ENCODE data around the gene OR2C1. TPM values are rescaled to one million over a fixed set of nuclear protein-coding genes. Genes with fewer than 3 reads are reported as not detected.

Gene OR2C1
- total RNA-seq, 2 donors from 2014 or later: not detected

DNA sequence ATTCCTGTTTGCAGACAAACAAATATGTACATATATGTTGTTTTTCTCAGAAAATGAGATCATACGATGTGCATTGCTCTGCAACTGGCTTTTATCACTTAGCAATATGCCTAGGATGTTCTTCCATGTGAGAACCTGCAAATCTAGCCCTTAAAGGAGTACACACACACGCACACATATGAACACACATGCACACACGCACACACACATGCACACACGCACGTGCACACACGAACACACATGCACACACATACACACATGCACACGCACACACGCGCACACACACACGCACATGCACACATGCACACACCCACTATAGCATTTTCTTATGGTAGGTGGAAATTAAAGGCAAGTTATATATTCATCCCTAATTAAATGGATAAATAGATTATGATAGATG, 8.1 kb upstream of the OR2C1 start:
- Histone ChIP-seq H3K36me3 (replicated peaks in 1 of 2; ENCODE audit: insufficient read depth in 1 of 2, low read depth in 2 of 2) (no peaks in the 10 kb centered on the region), H3K27ac (no peak overlapping the region), H3K9me3 (no peaks in the 10 kb centered on the region), H3K4me1 (peaks cover 17% of the 10 kb centered on the region), H3K27me3 (no peaks in the 10 kb centered on the region), H3K4me3 (no peak overlapping the region)
- intact Hi-C loops (cut with DNase I): no loop called here
- no peak for ATAC-seq
- 47 to 71% methylated on average over 10 of the region's 10 CpGs for WGBS, 2 donors
- DNase-seq: no peak
- TF ChIP-seq POLR2A (IDR thresholded peaks at IDR 0.05): no peak
- TF ChIP-seq, protein P1, sequence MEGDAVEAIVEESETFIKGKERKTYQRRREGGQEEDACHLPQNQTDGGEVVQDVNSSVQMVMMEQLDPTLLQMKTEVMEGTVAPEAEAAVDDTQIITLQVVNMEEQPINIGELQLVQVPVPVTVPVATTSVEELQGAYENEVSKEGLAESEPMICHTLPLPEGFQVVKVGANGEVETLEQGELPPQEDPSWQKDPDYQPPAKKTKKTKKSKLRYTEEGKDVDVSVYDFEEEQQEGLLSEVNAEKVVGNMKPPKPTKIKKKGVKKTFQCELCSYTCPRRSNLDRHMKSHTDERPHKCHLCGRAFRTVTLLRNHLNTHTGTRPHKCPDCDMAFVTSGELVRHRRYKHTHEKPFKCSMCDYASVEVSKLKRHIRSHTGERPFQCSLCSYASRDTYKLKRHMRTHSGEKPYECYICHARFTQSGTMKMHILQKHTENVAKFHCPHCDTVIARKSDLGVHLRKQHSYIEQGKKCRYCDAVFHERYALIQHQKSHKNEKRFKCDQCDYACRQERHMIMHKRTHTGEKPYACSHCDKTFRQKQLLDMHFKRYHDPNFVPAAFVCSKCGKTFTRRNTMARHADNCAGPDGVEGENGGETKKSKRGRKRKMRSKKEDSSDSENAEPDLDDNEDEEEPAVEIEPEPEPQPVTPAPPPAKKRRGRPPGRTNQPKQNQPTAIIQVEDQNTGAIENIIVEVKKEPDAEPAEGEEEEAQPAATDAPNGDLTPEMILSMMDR (IDR thresholded peaks at IDR 0.05): no peak

DNA sequence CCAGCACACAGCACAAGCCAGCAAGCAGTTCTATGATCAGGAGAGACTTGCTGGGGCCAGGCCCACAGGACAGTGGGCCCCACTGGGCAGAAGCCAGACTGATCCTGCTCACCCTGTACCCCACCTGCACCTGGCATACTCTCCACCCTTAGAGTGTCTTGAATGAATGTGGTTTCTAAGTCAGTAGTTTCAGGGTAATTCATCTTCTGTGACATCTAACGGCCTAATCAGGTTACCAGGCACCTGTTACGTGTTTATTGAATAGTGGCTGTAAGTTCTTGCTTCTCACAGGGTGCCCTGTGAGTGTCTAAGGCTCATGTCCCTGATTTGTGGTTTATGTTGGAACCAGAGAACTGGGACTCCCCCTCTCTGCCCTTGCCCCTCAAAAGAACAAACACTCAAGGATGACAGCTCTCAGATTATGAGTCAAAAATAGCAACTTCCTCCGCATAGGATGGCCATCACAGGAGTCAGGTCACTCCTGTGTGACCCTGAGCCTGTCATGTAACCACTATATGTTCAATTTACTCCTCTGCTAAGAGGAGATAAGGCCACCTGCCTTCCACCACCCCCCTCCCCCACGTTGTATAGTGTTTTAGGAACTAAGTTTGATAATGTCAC, 7.0 kb upstream of the OR2C1 start:
- H3K36me3 ChIP-seq (replicated peaks in 1 of 2; ENCODE audit: insufficient read depth in 1 of 2, low read depth in 2 of 2): no peaks in the 10 kb centered on the region
- H3K27me3 ChIP-seq: no peaks in the 10 kb centered on the region
- no peak overlapping the region for H3K4me3 ChIP-seq
- H3K9me3 ChIP-seq: no peaks in the 10 kb centered on the region
- TF ChIP-seq, protein P1 (IDR thresholded peaks at IDR 0.05): no peak
- TF ChIP-seq POLR2A (IDR thresholded peaks at IDR 0.05): no peak
- ATAC-seq (no peak), DNase-seq (no peak)
- H3K4me1 ChIP-seq: peaks cover 17% of the 10 kb centered on the region
- intact Hi-C loops (cut with DNase I): no loop called here
- 17 to 18% methylated on average over 4 of the region's 4 CpGs for WGBS, 2 donors
- no peak overlapping the region for H3K27ac ChIP-seq

- WGBS, 2 donors: 57 to 58% methylated on average over 10 to 13 of the region's 13 CpGs
- ATAC-seq: no peak
- intact Hi-C loops (cut with DNase I): no loop called here
- H3K36me3 ChIP-seq (replicated peaks in 1 of 2; ENCODE audit: insufficient read depth in 1 of 2, low read depth in 2 of 2): no peaks in the 10 kb centered on the region
- TF ChIP-seq, protein P1 (IDR thresholded peaks at IDR 0.05): no peak
- no peak for TF ChIP-seq POLR2A (IDR thresholded peaks at IDR 0.05)
- peaks cover 17% of the 10 kb centered on the region for H3K4me1 ChIP-seq
- H3K4me3 ChIP-seq: no peak overlapping the region
- no peak overlapping the region for H3K27ac ChIP-seq
- no peak for DNase-seq
- no peaks in the 10 kb centered on the region for H3K27me3 ChIP-seq
- H3K9me3 ChIP-seq: no peaks in the 10 kb centered on the region
Measured at GRCh38 chr16:3349175-3349574, 6.5 kb upstream of the OR2C1 start.

DNA sequence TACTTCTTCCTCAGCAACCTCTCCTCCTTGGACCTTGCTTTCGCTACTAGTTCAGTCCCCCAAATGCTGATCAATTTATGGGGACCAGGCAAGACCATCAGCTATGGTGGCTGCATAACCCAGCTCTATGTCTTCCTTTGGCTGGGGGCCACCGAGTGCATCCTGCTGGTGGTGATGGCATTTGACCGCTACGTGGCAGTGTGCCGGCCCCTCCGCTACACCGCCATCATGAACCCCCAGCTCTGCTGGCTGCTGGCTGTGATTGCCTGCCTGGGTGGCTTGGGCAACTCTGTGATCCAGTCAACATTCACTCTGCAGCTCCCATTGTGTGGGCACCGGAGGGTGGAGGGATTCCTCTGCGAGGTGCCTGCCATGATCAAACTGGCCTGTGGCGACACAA, 429 bp downstream of the OR2C1 start:
- H3K4me1 ChIP-seq: peaks cover 5% of the 10 kb centered on the region
- no peaks in the 10 kb centered on the region for H3K9me3 ChIP-seq
- DNase-seq: no peak
- no peak for ATAC-seq
- no peak overlapping the region for H3K27ac ChIP-seq
- TF ChIP-seq, protein P1 (IDR thresholded peaks at IDR 0.05): no peak
- no peak for TF ChIP-seq POLR2A (IDR thresholded peaks at IDR 0.05)
- intact Hi-C loops (cut with DNase I): no loop called here
- H3K4me3 ChIP-seq: no peak overlapping the region
- WGBS, 2 donors: 73 to 93% methylated on average over 1 to 10 of the region's 10 CpGs
- no peaks in the 10 kb centered on the region for H3K27me3 ChIP-seq
- no peaks in the 10 kb centered on the region for H3K36me3 ChIP-seq (replicated peaks in 1 of 2; ENCODE audit: insufficient read depth in 1 of 2, low read depth in 2 of 2)

- no peaks in the 10 kb centered on the region for H3K36me3 ChIP-seq (replicated peaks in 1 of 2; ENCODE audit: insufficient read depth in 1 of 2, low read depth in 2 of 2)
- H3K4me3 ChIP-seq: no peak overlapping the region
- TF ChIP-seq, protein P1 (IDR thresholded peaks at IDR 0.05): no peak
- no peak for TF ChIP-seq POLR2A (IDR thresholded peaks at IDR 0.05)
- H3K9me3 ChIP-seq: no peaks in the 10 kb centered on the region
- WGBS, 2 donors: 0 to 6% methylated on average over 1 of the region's 1 CpG
- no peaks in the 10 kb centered on the region for H3K4me1 ChIP-seq
- ATAC-seq: no peak
- no peak for DNase-seq
- no peak overlapping the region for H3K27ac ChIP-seq
- H3K27me3 ChIP-seq: no peaks in the 10 kb centered on the region
- intact Hi-C loops (cut with DNase I): no loop called here
Measured at GRCh38 chr16:3358871-3359270, 3.2 kb downstream of the OR2C1 start.

Data from body of pancreas (tissue), 4 donors.